ENCODE measurements around the gene NEURL3. TPM values are rescaled to one million over a fixed set of nuclear protein-coding genes. Genes with fewer than 3 reads are reported as not detected.

The NEURL3 gene
- total RNA-seq, 2 donors from 2014 or later: 8.9 to 28.9 TPM

- no peak overlapping the region for H3K4me3 ChIP-seq
- intact Hi-C loops (cut with DNase I): no loop called here
- H3K36me3 ChIP-seq: no peaks in the 10 kb centered on the region
- TF ChIP-seq CTCF (IDR thresholded peaks at IDR 0.05) (no peak), POLR2AphosphoS5 (IDR thresholded peaks at IDR 0.05) (no peak), POLR2A (IDR thresholded peaks at IDR 0.05) (no peak)
- H3K27ac ChIP-seq: no peak overlapping the region
- H3K27me3 ChIP-seq (replicated peaks; ENCODE audit: insufficient read depth): no peaks in the 10 kb centered on the region
- H3K9me3 ChIP-seq: no peaks in the 10 kb centered on the region
- WGBS: 92% methylated on average over 6 of the region's 6 CpGs
- no peaks in the 10 kb centered on the region for H3K4me1 ChIP-seq (replicated peaks)
- no peak for DNase-seq (ENCODE audit: low spot score)
These were observed 33.4 kb downstream of the NEURL3 start for GRCh38 chr2:96471772-96472171.

- intact Hi-C loops (cut with DNase I): no loop called here
- H3K4me1 ChIP-seq (replicated peaks): no peaks in the 10 kb centered on the region
- DNase-seq (ENCODE audit: low spot score): no peak
- no peaks in the 10 kb centered on the region for H3K9me3 ChIP-seq
- no peak overlapping the region for H3K27ac ChIP-seq
- H3K4me3 ChIP-seq: no peak overlapping the region
- WGBS: 39% methylated on average over 16 of the region's 25 CpGs
- no peaks in the 10 kb centered on the region for H3K27me3 ChIP-seq (replicated peaks; ENCODE audit: insufficient read depth)
- TF ChIP-seq POLR2AphosphoS5 (IDR thresholded peaks at IDR 0.05): no peak
- peak in 2 of 4 experiments; percentile 10 to 44 for TF ChIP-seq CTCF (IDR thresholded peaks at IDR 0.05)
- TF ChIP-seq POLR2A (IDR thresholded peaks at IDR 0.05): no peak
- no peaks in the 10 kb centered on the region for H3K36me3 ChIP-seq
These were observed 34.5 kb downstream of the NEURL3 start for GRCh38 chr2:96470636-96471035.

- WGBS: 51% methylated on average over 8 of the region's 8 CpGs
- H3K27me3 ChIP-seq (replicated peaks; ENCODE audit: insufficient read depth): no peaks in the 10 kb centered on the region
- no peak overlapping the region for H3K4me3 ChIP-seq
These were observed 35.0 kb downstream of the NEURL3 start for GRCh38 chr2:96470109-96470508.

GRCh38 chr2:96468904-96469303 lies 36.3 kb downstream of the NEURL3 start:
- TF ChIP-seq POLR2AphosphoS5 (IDR thresholded peaks at IDR 0.05) (no peak), POLR2A (IDR thresholded peaks at IDR 0.05) (no peak), CTCF (IDR thresholded peaks at IDR 0.05) (no peak)
- intact Hi-C loops (cut with DNase I): no loop called here
- WGBS: 48% methylated on average over 6 of the region's 6 CpGs
- Histone ChIP-seq H3K27me3 (replicated peaks; ENCODE audit: insufficient read depth) (no peaks in the 10 kb centered on the region), H3K27ac (no peak overlapping the region), H3K4me3 (no peak overlapping the region), H3K9me3 (no peaks in the 10 kb centered on the region), H3K36me3 (no peaks in the 10 kb centered on the region), H3K4me1 (replicated peaks) (no peaks in the 10 kb centered on the region)
- DNase-seq (ENCODE audit: low spot score): no peak

More at GRCh38 chr2:96470109-96470508, 35.0 kb downstream of the NEURL3 start:
- no peaks in the 10 kb centered on the region for H3K4me1 ChIP-seq (replicated peaks)
- H3K9me3 ChIP-seq: no peaks in the 10 kb centered on the region
- no peak overlapping the region for H3K27ac ChIP-seq
- intact Hi-C loops (cut with DNase I): no loop called here
- no peak for DNase-seq (ENCODE audit: low spot score)
- H3K36me3 ChIP-seq: no peaks in the 10 kb centered on the region
- TF ChIP-seq POLR2AphosphoS5 (IDR thresholded peaks at IDR 0.05) (no peak), POLR2A (IDR thresholded peaks at IDR 0.05) (no peak), CTCF (IDR thresholded peaks at IDR 0.05) (no peak)

GRCh38 chr2:96464651-96465050 lies 40.5 kb downstream of the NEURL3 start:
- no peaks in the 10 kb centered on the region for H3K36me3 ChIP-seq
- no peaks in the 10 kb centered on the region for H3K27me3 ChIP-seq (replicated peaks; ENCODE audit: insufficient read depth)
- intact Hi-C loops (cut with DNase I): no loop called here
- no peak for DNase-seq (ENCODE audit: low spot score)
- 63% methylated on average over 2 of the region's 2 CpGs for WGBS
- H3K4me3 ChIP-seq: no peak overlapping the region
- H3K9me3 ChIP-seq: no peaks in the 10 kb centered on the region
- H3K27ac ChIP-seq: no peak overlapping the region
- no peaks in the 10 kb centered on the region for H3K4me1 ChIP-seq (replicated peaks)
- TF ChIP-seq POLR2AphosphoS5 (IDR thresholded peaks at IDR 0.05) (no peak), POLR2A (IDR thresholded peaks at IDR 0.05) (no peak), CTCF (IDR thresholded peaks at IDR 0.05) (no peak)

All from prostate gland (tissue), 2 donors.